B cell (primary cell): ENCODE data around the gene SORD.

ENCODE experiments used
- CTCF ChIP-seq: fragments of 200-600 bp; IDR thresholded peaks from one replicate; pipeline ENCODE4 v1.8.0; 2022; ENCODE audit warnings: antibody characterized with exemption, mild to moderate bottlenecking
- EZH2 ChIP-seq: IDR thresholded peaks from 2 replicates; pipeline ENCODE4 v1.6.1; 2012; ENCODE audit warnings: borderline replicate concordance, low read depth, mild to moderate bottlenecking, moderate library complexity, low read length; ENCODE audit not compliant: insufficient read depth, poor library complexity, severe bottlenecking

- TF ChIP-seq CTCF (no peak), EZH2 (no peak)
These were observed 66.1 kb downstream of the SORD start for GRCh38 chr15:45088801-45089711.
